GM18505 (cell line): ENCODE data around the gene COTL1.

Experiments used
- ATAC-seq: cut with Tn5 transposase; IDR thresholded peaks from one replicate; pipeline ENCODE4 v1.9.1; 2021; ENCODE audit not compliant: unreplicated experiment
- POLR2A ChIP-seq: IDR thresholded peaks from 4 replicates; pipeline ENCODE4 v1.6.1; 2011; ENCODE audit warnings: borderline replicate concordance; ENCODE audit not compliant: insufficient read depth, insufficient read length; ENCODE audit errors: extremely low read depth

The COTL1 gene

GRCh38 chr16:84614623-84614967 lies 3.3 kb downstream of the COTL1 start:
- no peak for ATAC-seq
- TF ChIP-seq POLR2A: peak; percentile 32

GRCh38 chr16:84614073-84614459 lies 3.8 kb downstream of the COTL1 start:
- ATAC-seq: no peak
- TF ChIP-seq POLR2A: peak; percentile 6

- TF ChIP-seq POLR2A: peak; percentile 39
Observed at GRCh38 chr16:84613408-84614072, 4.3 kb downstream of the COTL1 start.

GRCh38 chr16:84612686-84613085 lies 5.2 kb downstream of the COTL1 start:
- no peak for ATAC-seq

More at GRCh38 chr16:84613408-84614072, 4.3 kb downstream of the COTL1 start:
- ATAC-seq: no peak

GRCh38 chr16:84611041-84611440 lies 6.8 kb downstream of the COTL1 start:
- TF ChIP-seq POLR2A: no peak

More at GRCh38 chr16:84612686-84613085, 5.2 kb downstream of the COTL1 start:
- no peak for TF ChIP-seq POLR2A

GRCh38 chr16:84610376-84610775 lies 7.5 kb downstream of the COTL1 start:
- ATAC-seq: no peak
- TF ChIP-seq POLR2A: no peak

More at GRCh38 chr16:84611041-84611440, 6.8 kb downstream of the COTL1 start:
- ATAC-seq: no peak

GRCh38 chr16:84609563-84610177 lies 8.2 kb downstream of the COTL1 start:
- TF ChIP-seq POLR2A: no peak
- ATAC-seq: no peak

- no peak for TF ChIP-seq POLR2A
- no peak for ATAC-seq
Observed at GRCh38 chr16:84608282-84608681, 9.6 kb downstream of the COTL1 start.

DNA sequence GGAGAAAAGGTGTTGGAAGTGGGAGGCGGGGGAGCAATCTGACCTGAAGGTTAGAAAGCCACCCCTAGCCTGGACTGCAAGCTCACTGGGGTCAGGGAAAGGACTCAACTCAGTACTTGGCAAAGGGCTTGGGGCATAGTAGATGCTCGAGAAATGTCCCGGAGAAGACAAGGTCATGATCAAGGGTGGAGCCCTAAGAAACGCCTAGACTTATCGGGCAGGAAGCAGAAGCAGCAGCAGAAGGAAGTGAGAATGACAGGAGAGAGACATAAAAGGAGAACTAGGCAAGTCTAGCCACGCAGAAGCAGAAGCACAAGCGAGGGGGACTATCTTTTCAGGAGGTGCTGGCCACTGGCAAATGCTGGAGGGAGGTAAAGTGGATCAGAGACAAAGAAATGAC lies 10.2 kb downstream of the COTL1 start:
- peak; percentile 62 for TF ChIP-seq POLR2A
- ATAC-seq: peak; percentile 59

DNA sequence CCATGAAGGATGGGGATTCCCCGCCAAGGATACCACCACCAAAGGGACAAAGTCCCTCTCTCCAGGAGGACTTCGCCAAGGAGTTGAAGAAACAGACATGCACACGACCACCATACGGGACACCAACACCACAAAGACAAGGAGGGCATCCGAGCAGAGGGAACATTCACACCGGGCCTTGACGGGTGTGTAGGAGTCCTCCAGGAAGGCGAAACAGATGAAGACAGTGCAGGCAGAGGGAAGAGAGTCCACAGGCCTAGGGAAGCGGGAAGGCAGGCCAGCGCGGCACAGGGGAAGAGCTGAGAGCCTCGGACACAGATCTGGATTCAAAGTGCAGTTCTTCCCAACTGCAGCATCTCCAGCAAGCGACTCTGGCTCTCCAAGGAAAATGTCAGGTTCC lies 10.8 kb downstream of the COTL1 start:
- no peak for TF ChIP-seq POLR2A
- no peak for ATAC-seq

DNA sequence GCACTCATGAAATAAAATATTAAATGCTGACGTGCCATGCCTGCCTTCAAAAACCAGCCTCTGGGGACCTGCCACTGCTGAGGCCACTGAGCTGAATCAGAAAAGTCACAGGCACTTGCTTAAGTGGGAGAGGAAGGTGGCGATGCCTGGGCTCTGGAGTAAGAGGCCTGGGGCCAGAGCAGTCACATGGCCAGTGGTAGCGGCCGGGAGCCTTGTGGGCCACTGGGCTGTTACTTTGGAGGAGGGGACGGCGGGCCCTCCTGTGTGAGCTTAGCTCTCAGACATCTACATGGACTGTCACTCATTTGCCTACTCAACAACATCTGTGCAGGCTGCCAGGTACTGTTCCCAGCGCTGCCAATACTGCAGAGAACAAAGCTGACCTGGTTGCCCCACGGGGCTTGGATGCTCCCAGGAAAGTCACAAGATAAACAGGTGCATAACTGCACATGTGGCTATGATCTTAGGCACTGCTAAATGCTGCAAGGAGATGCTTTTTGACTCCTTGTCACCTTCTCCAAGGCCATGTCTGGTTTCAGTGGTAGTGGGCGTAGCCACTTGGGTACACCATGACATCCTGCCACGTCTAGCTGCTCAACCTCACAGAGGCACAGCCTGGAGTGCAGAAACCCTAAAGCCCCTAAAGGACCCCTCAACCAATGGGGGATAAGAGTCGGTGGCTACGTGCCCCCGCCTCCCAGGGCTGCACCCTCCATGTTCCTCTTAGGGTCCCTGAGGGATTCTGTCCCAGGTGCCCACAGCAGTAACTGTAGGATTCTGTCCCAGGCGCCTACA lies 11.6 kb downstream of the COTL1 start:
- ATAC-seq: no peak

DNA sequence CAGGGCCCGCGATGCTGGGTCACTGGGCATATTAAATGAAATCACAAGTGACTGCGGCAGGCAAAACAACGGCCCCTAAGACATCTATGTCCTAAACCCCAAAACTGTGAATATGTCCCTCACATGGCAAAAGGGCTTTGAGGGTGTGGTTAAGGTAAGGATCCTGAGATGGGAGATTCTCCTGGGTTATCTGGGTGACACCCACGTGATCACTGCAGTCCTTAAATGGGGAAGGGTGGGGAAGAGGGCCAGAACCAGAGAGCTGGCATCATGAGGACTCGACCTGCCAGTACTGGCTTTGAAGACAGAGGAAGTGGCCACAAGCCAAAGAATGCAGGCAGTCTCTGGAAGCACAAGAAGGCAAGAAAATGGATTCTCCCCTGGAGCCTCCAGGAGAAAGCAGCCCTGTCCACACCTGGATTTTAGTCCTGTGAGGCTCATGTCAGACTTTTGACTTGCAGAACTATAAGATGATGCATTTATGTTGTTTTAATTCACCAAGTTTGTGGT lies 12.5 kb downstream of the COTL1 start:
- TF ChIP-seq POLR2A: no peak
- no peak for ATAC-seq

More for the DNA sequence above, 11.6 kb downstream of the COTL1 start:
- TF ChIP-seq POLR2A: peak; percentile 15

DNA sequence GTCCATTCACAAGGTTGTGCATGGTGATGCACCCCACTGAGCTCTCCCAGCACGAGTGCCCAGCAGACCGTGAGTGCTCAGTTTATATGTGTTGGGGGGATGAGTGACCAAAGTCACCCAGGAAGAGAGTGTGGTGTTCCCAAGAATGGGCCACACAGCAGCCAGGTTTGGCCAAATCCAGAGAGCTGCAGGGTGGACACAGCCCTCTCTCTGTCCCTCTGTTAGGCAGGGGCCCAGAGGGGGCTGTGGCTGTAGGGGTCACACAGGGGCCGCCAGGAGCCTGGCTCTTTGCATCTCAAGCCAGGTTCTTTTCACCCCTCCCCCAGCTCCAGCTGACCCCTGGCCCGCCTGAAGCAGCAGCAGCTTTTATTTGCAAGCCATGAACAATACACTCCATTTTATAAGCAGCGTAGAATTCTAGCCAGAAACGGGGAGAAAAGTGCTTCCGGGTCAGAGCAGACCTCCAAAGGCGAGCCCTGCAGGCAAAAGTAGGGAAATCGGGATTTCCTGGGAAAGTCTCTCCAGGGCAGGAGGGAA lies 13.3 kb downstream of the COTL1 start:
- ATAC-seq: no peak
- no peak for TF ChIP-seq POLR2A
